HG03469 (cell line): ENCODE data around the gene SMARCAL1.

Experiments used
- ATAC-seq: cut with Tn5 transposase; IDR thresholded peaks from one replicate; pipeline ENCODE4 v1.9.1; 2021; ENCODE audit warnings: mild to moderate bottlenecking, moderate library complexity, moderate number of reproducible peaks; ENCODE audit not compliant: unreplicated experiment

Gene SMARCAL1

GRCh38 chr2:216473187-216473586 is 60.9 kb downstream of the SMARCAL1 start:
- no peak for ATAC-seq

GRCh38 chr2:216474925-216475670 is 62.8 kb downstream of the SMARCAL1 start:
- ATAC-seq: peak; percentile 50

GRCh38 chr2:216475767-216476166 is 63.5 kb downstream of the SMARCAL1 start:
- ATAC-seq: no peak

- ATAC-seq: no peak
Measured at GRCh38 chr2:216477283-216478035, 65.2 kb downstream of the SMARCAL1 start.

GRCh38 chr2:216478151-216478550 is 65.9 kb downstream of the SMARCAL1 start:
- ATAC-seq: no peak

GRCh38 chr2:216478791-216479190 is 66.5 kb downstream of the SMARCAL1 start:
- no peak for ATAC-seq

- ATAC-seq: no peak
Measured at GRCh38 chr2:216480221-216480620, 67.9 kb downstream of the SMARCAL1 start.

GRCh38 chr2:216482640-216483039 is 70.4 kb downstream of the SMARCAL1 start:
- no peak for ATAC-seq

- no peak for ATAC-seq
Measured at GRCh38 chr2:216485237-216485636, 73.0 kb downstream of the SMARCAL1 start.

- no peak for ATAC-seq
Measured at GRCh38 chr2:216485745-216486144, 73.5 kb downstream of the SMARCAL1 start.

GRCh38 chr2:216486271-216486670 is 74.0 kb downstream of the SMARCAL1 start:
- no peak for ATAC-seq

- no peak for ATAC-seq
Measured at GRCh38 chr2:216486708-216487107, 74.4 kb downstream of the SMARCAL1 start.

- ATAC-seq: no peak
Measured at GRCh38 chr2:216490061-216490460, 77.8 kb downstream of the SMARCAL1 start.

- ATAC-seq: peak; percentile 66
Measured at GRCh38 chr2:216491793-216492596, 79.7 kb downstream of the SMARCAL1 start.

GRCh38 chr2:216492597-216493333 is 80.5 kb downstream of the SMARCAL1 start:
- ATAC-seq: no peak

GRCh38 chr2:216493334-216493685 is 81.0 kb downstream of the SMARCAL1 start:
- ATAC-seq: no peak

GRCh38 chr2:216495656-216496055 is 83.4 kb downstream of the SMARCAL1 start:
- no peak for ATAC-seq

- no peak for ATAC-seq
Measured at GRCh38 chr2:216497382-216498069, 85.2 kb downstream of the SMARCAL1 start.

- ATAC-seq: no peak
Measured at GRCh38 chr2:216498070-216498378, 85.7 kb downstream of the SMARCAL1 start.
